Neural cell (in vitro differentiated cells): Measurements from ENCODE around the gene SAMM50.

Source experiments
- EP300 ChIP-seq: fragments of 450-650 bp; conservative IDR thresholded peaks from 2 replicates; pipeline ENCODE4 v1.6.1; 2014; ENCODE audit warnings: antibody characterized with exemption, mild to moderate bottlenecking, moderate library complexity; ENCODE audit not compliant: poor library complexity, severe bottlenecking
- EZH2 ChIP-seq: fragments of 200-600, 300-800 bp; shearing (Covaris generic), sonication (generic); IDR thresholded peaks from 2 replicates; pipeline ENCODE4 v1.6.1; 2014; ENCODE audit warnings: antibody characterized with exemption, low read length, borderline replicate concordance, mild to moderate bottlenecking; ENCODE audit not compliant: insufficient read depth, poor library complexity, severe bottlenecking
- MXI1 ChIP-seq: fragments of 450-650 bp; conservative IDR thresholded peaks from 2 replicates; pipeline ENCODE4 v1.6.1; 2014; ENCODE audit warnings: antibody characterized with exemption, mild to moderate bottlenecking; ENCODE audit not compliant: poor library complexity, severe bottlenecking
- POLR2AphosphoS5 ChIP-seq: IDR thresholded peaks from 2 replicates; pipeline ENCODE4 v1.6.1; 2012
- RAD21 ChIP-seq: fragments of 450-650 bp; conservative IDR thresholded peaks from 2 replicates; pipeline ENCODE4 v1.6.1; 2014; ENCODE audit warnings: antibody characterized with exemption, mild to moderate bottlenecking, moderate library complexity
- SMC3 ChIP-seq: fragments of 450-650 bp; conservative IDR thresholded peaks from 2 replicates; pipeline ENCODE4 v1.6.1; 2014; ENCODE audit warnings: antibody characterized with exemption, mild to moderate bottlenecking, moderate library complexity; ENCODE audit not compliant: poor library complexity
- TAF1 ChIP-seq: IDR thresholded peaks from 2 replicates; pipeline ENCODE4 v1.6.1; 2012; ENCODE audit warnings: low read depth
- TF ChIP-seq, protein P1 (sequence below): fragments of 450-650 bp; IDR thresholded peaks from 2 replicates; pipeline ENCODE4 v1.5.1; 2014; ENCODE audit warnings: antibody characterized with exemption, mild to moderate bottlenecking, moderate library complexity; ENCODE audit not compliant: poor library complexity, severe bottlenecking
- TF ChIP-seq, protein P2 (sequence below): IDR thresholded peaks from 2 replicates; pipeline ENCODE4 v1.6.1; 2012; ENCODE audit warnings: borderline replicate concordance

DNA sequence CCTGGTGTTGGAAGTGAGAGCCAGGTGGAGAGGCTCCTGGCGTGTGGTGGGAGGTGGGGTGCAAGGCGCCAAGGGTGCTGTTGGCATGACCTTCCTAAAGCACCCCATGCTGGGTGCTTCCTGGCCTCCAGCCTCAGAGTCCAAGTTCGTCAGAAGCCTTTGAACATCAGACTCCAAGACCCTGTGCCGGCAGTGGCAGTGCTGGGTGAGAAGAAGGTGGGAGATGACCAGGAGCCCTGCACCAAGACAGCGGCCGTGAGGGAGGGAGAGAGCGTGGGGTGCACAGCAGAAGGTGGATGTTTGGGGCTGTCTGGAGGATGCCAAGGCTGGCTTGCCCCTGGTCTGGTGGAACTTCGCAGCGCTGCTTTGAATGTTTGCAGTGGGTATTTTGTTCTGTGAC lies 39.2 kb downstream of the SAMM50 start:
- TF ChIP-seq, protein P1, sequence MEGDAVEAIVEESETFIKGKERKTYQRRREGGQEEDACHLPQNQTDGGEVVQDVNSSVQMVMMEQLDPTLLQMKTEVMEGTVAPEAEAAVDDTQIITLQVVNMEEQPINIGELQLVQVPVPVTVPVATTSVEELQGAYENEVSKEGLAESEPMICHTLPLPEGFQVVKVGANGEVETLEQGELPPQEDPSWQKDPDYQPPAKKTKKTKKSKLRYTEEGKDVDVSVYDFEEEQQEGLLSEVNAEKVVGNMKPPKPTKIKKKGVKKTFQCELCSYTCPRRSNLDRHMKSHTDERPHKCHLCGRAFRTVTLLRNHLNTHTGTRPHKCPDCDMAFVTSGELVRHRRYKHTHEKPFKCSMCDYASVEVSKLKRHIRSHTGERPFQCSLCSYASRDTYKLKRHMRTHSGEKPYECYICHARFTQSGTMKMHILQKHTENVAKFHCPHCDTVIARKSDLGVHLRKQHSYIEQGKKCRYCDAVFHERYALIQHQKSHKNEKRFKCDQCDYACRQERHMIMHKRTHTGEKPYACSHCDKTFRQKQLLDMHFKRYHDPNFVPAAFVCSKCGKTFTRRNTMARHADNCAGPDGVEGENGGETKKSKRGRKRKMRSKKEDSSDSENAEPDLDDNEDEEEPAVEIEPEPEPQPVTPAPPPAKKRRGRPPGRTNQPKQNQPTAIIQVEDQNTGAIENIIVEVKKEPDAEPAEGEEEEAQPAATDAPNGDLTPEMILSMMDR: no peak
- TF ChIP-seq, protein P2, sequence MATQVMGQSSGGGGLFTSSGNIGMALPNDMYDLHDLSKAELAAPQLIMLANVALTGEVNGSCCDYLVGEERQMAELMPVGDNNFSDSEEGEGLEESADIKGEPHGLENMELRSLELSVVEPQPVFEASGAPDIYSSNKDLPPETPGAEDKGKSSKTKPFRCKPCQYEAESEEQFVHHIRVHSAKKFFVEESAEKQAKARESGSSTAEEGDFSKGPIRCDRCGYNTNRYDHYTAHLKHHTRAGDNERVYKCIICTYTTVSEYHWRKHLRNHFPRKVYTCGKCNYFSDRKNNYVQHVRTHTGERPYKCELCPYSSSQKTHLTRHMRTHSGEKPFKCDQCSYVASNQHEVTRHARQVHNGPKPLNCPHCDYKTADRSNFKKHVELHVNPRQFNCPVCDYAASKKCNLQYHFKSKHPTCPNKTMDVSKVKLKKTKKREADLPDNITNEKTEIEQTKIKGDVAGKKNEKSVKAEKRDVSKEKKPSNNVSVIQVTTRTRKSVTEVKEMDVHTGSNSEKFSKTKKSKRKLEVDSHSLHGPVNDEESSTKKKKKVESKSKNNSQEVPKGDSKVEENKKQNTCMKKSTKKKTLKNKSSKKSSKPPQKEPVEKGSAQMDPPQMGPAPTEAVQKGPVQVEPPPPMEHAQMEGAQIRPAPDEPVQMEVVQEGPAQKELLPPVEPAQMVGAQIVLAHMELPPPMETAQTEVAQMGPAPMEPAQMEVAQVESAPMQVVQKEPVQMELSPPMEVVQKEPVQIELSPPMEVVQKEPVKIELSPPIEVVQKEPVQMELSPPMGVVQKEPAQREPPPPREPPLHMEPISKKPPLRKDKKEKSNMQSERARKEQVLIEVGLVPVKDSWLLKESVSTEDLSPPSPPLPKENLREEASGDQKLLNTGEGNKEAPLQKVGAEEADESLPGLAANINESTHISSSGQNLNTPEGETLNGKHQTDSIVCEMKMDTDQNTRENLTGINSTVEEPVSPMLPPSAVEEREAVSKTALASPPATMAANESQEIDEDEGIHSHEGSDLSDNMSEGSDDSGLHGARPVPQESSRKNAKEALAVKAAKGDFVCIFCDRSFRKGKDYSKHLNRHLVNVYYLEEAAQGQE: no peak
- TF ChIP-seq POLR2AphosphoS5: no peak
- TF ChIP-seq EP300: no peak
- TF ChIP-seq TAF1: no peak
- TF ChIP-seq RAD21: no peak
- no peak for TF ChIP-seq EZH2
- TF ChIP-seq SMC3: no peak
- TF ChIP-seq MXI1: no peak
